ENCODE results near the gene SMIM13.

SMIM13 gene

DNA sequence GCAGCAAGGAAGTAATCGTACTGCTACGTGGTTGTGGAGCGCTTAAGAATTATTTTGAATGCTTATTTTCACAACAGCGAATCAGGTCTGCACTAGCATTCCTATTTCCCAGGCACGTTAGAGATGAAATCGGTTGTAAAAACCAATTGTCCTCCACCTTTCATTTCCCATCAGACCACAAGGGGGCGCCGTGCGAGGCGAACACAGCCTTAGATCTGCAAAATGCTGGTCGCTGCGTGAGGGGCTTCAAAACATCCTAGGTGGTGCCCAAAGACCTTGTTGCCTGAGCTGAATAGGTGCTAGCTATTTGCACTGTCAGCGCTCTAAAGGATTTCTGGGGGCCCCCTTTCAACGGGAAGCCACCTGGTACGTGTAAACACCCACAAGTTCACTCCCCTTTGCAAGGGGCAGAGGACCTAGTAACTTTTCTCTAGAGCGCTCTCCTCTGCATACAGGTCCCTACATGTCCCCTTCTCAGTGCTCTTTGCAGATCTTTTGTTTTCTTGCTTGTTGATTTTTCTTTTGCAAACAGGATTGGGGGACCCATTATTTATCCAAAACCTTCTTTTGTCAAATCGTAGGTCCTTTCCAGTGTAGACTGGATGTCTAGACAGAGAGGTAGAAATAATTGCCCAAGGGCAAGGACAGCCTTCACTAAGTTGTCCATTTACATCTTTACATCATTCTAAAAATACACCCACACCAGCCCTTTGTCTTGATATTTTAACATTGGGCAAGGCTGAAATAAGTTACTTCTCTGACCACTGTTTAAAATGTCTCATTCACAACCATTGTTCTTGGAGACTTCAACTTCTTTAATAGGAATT lies 79.1 kb downstream of the SMIM13 start:
- intact Hi-C loops (cut with DNase I): no loop called here
- peak in 41 of 42 donors; percentile 41 to 91 (median 75) for DNase-seq

DNA sequence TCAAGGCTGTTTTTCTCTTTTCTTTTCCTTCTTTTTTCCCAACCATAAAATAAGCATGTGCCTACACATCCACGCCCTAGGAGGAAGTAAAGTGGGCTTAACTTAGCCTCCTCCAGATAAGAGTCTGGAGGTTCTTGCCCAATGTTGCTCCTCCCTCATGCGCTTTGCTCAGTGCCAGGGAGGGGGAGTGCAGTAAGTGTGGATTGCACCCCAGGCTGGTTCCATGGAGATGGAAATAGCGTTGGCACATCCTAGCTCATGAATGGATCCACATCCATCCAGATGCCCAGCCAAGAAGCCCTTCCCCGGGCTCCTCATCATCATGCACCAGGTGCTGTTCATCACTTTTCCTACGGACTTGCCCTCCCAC lies 80.6 kb downstream of the SMIM13 start:
- DNase-seq: no peak
- intact Hi-C loops (cut with DNase I): no loop called here

DNA sequence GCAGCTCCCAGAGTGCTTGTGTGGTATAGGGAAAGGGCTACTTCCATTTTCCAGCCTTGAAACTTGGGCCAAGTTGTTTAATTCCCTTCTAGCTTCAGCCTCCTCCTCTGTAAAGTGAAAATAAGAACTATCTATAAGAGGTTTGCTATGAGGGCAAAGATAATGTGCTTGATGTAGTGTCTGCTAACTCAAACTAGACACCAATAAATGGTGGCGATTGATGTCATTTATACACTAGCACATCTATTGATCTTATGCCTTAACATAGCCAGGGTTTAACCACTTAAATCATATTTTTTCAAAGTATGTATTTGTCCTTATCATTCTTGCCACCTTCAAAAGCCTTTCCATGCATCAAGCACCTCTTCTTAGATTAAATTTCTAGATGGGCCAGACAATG lies 83.6 kb downstream of the SMIM13 start:
- intact Hi-C loops (cut with DNase I): no loop called here
- DNase-seq: no peak

DNA sequence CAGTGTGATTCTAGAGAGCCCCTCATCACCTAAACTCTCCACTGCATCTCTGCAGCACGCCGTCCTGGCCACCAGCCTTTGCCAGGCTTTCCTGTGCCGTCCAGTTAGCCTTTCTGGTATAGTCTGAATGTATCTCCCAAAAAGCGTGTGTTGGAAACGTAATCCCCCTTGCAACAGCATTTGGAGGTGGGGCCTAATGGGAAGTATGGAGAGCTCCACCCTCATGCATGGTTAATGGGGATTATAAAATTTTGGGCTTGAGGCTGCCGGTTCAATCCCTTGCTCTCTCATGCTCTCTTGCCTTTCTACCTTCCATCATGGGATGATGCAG lies 85.4 kb downstream of the SMIM13 start:
- no peak for DNase-seq
- intact Hi-C loops (cut with DNase I): no loop called here

DNA sequence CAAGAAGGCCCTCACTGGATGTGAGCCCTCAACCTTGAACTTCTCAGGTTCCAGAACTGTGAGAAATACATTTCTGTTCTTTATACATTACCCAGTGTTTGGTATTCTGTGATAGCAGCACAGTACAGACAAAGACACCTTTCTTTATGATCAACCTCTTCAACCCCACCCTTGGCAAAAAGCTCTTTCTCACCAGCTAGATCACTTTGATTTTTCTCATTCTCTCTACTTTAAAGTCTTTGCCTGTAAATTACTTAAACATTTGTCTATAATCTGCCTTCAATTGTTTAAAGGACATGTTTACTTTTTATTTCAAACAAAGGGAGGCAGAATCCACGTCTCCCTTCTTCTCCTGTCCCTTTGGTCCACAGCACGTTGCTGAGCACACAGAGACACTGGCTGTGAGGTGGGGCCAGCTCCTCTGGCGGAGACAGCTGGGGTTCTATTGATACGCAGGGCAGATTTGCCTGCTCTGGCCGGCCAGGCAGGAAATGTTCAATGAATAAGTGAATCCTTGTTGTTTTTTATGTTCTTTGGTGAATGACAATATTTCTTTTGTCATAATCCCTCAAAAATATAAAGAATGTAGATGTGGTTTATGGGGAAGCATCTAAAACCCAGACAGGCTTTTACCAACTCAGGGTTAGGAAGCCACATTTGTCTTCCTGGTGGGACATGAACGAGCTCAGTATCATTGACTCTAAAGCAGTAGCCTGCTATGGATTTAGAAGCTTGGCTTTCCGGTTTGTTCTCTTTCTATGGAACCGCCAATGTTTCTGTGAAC lies 86.0 kb downstream of the SMIM13 start:
- intact Hi-C loops (cut with DNase I): no loop called here
- peak in 1 of 42 donors; percentile 35 for DNase-seq

DNA sequence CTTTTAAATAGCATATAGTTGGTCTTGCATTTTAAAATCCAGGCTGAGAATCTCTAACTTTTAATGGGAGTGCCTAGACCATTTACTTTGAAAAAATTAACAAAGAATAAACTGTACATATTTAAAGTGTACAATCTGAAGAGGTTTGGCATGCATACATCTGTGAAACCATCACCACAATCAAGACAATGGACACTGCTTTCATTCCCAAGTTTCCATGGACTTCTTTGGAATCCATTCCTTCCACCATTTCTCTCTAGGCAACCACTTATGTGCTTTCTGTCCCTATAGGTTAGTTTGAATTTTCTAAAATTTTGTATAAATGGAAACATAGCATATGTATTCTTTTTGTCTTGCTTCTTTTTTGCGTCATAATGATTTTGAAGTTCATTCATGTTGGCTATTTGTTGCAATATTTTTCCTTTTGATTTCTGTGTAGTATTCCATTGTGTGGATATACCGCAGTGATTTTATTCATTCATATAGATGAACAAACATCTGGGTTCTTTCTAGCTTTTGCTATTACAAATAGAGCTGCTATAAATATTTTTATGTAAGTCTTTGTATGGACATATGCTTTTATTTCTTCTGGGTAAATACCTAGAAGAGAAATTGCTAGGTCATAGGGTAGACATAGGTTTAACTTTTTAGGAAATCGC lies 88.0 kb downstream of the SMIM13 start:
- no peak for DNase-seq
- intact Hi-C loops (cut with DNase I): no loop called here

DNA sequence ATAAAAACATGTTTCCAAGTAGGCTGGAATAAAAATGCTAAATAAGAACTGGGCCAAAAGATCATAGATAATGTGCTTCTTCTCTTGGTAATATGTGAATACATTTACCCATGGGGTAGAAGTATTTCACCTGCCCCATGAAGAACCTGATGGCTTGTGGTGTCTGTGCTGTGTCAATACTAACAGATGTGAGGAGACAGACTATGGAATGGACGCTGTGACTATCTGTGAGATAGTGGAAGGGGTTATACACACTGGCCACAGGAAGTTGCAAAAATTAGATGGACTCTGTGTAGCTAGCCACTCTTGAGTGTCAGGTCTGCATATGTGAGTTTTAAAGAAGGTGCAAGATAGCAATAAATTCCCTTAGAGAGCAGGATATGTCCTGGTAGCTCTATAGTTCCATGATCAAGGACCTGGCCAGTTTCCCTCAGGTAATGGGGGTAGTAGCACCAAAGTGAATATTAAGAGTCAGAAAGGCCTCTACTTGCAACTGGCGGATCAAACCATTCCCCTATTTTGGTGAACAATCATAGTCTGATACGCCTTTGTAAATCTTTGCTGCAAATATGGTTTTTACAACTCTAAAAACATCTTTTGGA lies 90.2 kb downstream of the SMIM13 start:
- intact Hi-C loops (cut with DNase I): no loop called here

DNA sequence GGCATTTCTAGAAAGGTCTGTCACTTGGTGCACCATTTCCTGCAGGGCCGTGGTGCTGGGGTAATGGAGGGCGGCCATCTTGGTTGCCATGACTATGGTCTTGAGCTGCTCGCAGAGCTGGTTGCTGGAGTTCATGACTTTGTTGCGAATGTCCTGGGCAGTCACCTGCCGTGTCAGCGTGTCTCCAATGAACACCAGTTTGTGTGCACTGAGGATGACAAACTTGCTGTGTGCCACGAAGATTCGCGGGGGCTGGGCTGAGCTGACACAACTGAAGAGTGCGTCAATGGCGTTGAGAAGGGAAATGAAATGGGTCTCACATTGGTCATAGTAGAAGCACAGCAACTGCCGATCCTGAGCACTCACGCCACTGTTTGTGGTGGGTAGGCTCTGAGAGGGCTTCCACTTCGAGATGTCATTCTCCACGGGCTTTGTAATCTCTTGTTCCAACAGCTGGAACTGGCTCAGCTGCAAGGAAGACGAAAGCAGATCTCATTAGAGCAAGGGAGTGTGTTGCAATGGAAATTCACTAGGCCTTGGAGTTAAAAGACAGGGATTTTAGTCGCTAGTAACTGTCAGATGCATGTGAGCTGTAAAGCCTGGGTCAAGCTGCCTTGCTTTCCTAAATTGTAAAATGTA lies 91.7 kb downstream of the SMIM13 start:
- DNase-seq: peak in 1 of 42 donors; percentile 16
- intact Hi-C loops (cut with DNase I): no loop called here

More for the DNA sequence above, 90.2 kb downstream of the SMIM13 start:
- no peak for DNase-seq

DNA sequence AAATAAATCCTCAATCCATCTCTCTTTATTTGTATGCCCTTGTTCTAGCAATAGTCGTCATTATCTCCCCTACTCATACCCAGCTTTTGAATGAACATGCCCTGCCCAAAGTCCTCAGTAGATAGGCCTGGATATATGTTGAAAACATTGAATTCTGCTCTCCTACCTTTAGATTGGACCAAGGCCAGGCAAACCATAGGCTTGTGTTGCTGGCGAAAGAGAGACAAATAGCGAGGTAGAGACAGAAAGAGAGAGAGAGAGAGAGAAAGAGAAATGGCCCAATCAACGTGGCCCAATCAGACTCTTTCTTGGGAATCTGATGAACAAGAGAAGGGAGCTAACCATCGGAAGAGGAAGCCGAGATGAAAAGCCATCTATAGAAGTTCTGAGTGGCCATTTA lies 93.7 kb downstream of the SMIM13 start:
- intact Hi-C loops (cut with DNase I): no loop called here
- DNase-seq: no peak

All from head of caudate nucleus (tissue), 42 donors.